GM12878 (cell line): ENCODE measurements around the gene IQGAP1.

Experiments
- CTCF ChIP-seq, 3 experiments: IDR thresholded peaks in 2 of 3; conservative IDR thresholded peaks in 1 of 3; 2 replicates each; pipeline ENCODE4 v1.5.1; 2011; ENCODE audit warnings: low read depth in 3 of 3, low read length in 3 of 3, mild to moderate bottlenecking in 3 of 3, control low read depth in 2 of 3, moderate library complexity in 2 of 3, inconsistent platforms in 1 of 3, mixed read lengths in 1 of 3; ENCODE audit not compliant: control insufficient read depth in 2 of 3, insufficient read depth in 1 of 3; ENCODE audit errors: extremely low read depth in 1 of 3
- GATAD2B ChIP-seq: fragments of 450-650 bp; conservative IDR thresholded peaks from 2 replicates; pipeline ENCODE4 v1.6.1; 2017; ENCODE audit warnings: low read depth, mild to moderate bottlenecking, moderate library complexity
- NFIC ChIP-seq: IDR thresholded peaks from 2 replicates; pipeline ENCODE4 v1.6.1; 2012; ENCODE audit warnings: low read depth, mild to moderate bottlenecking, inconsistent platforms, low read length, moderate library complexity
- PKNOX1 ChIP-seq: fragments of 450-650 bp; IDR thresholded peaks from 2 replicates; pipeline ENCODE4 v1.6.1; 2016; ENCODE audit warnings: mild to moderate bottlenecking
- POLR2A ChIP-seq: IDR thresholded peaks from 2 replicates; pipeline ENCODE4 v1.6.1; 2011; ENCODE audit warnings: low read depth, mild to moderate bottlenecking, low read length
- POLR2AphosphoS2 ChIP-seq: IDR thresholded peaks from 2 replicates; pipeline ENCODE4 v1.6.1; 2011; ENCODE audit warnings: low read depth, mild to moderate bottlenecking, low read length, improper control_type of control experiment, moderate library complexity
- POLR2AphosphoS5 ChIP-seq: IDR thresholded peaks from 2 replicates; pipeline ENCODE4 v1.6.1; 2011; ENCODE audit warnings: mild to moderate bottlenecking, low read length, inconsistent platforms
- REST ChIP-seq: IDR thresholded peaks from 2 replicates; pipeline ENCODE4 v1.6.1; 2012; ENCODE audit warnings: mild to moderate bottlenecking, low read depth, low read length
- SMAD1 ChIP-seq: fragments of 450-650 bp; IDR thresholded peaks from 2 replicates; pipeline ENCODE4 v1.6.1; 2018; ENCODE audit warnings: mild to moderate bottlenecking, low read depth; ENCODE audit not compliant: partially characterized antibody
- SMAD5 ChIP-seq: IDR thresholded peaks from 2 replicates; pipeline ENCODE4 v1.6.1; 2016; ENCODE audit warnings: antibody characterized with exemption, low read depth
- SPI1 ChIP-seq: IDR thresholded peaks from 2 replicates; pipeline ENCODE4 v1.6.1; 2011; ENCODE audit warnings: low read depth, mild to moderate bottlenecking, low read length, moderate library complexity, borderline replicate concordance; ENCODE audit not compliant: insufficient read depth
- SUZ12 ChIP-seq: fragments of 200-600 bp; sonication (generic); IDR thresholded peaks from one replicate; pipeline ENCODE4 v1.6.1; 2018; ENCODE audit warnings: antibody characterized with exemption, mild to moderate bottlenecking; ENCODE audit not compliant: unreplicated experiment
- USF2 ChIP-seq: IDR thresholded peaks from 2 replicates; pipeline ENCODE4 v1.6.1; 2011; ENCODE audit warnings: low read depth, low read length, improper control_type of control experiment, borderline replicate concordance

GRCh38 chr15:90520365-90520764, 132.3 kb downstream of the IQGAP1 start:
- no peak for TF ChIP-seq POLR2AphosphoS2
- no peak for TF ChIP-seq SMAD1
- TF ChIP-seq CTCF (IDR thresholded peaks at IDR 0.05 in 2 of 3, conservative IDR thresholded peaks at IDR 0.05 in 1 of 3; ENCODE audit: control insufficient read depth in 2 of 3, extremely low read depth in 1 of 3, insufficient read depth in 1 of 3, low read depth in 3 of 3, low read length in 3 of 3) = no peak
- no peak for TF ChIP-seq SUZ12
- TF ChIP-seq GATAD2B = no peak
- TF ChIP-seq REST = no peak
- no peak for TF ChIP-seq SMAD5
- no peak for TF ChIP-seq USF2
- no peak for TF ChIP-seq PKNOX1
- TF ChIP-seq POLR2AphosphoS5 = no peak
- TF ChIP-seq NFIC = no peak
- TF ChIP-seq SPI1 = no peak
- TF ChIP-seq POLR2A = no peak
